PC-9 (cell line): ENCODE results near the gene ASB1. TPM values are rescaled to one million over a fixed set of nuclear protein-coding genes. Genes with fewer than 3 reads are reported as not detected.

Source experiments
- BruUV-seq: library from RNA; stranded (reverse); fragments of 400-500 nt; replicated peaks from 2 replicates; lab custom pipeline; 2021; lab: Mats Ljungman, UMichigan
- CTCF ChIA-PET: fragments of 300-600 bp; sonication (Branson Sonifier 250); formaldehyde crosslinking; loops from one replicate; lab custom pipeline; 2022; ENCODE audit warnings: antibody characterized with exemption; lab: Charles Lee
- POLR2A ChIA-PET: fragments of 300-600 bp; sonication (Branson Sonifier 250); formaldehyde crosslinking; loops from one replicate; lab custom pipeline; 2022; ENCODE audit warnings: antibody characterized with exemption; ENCODE audit not compliant: unreplicated experiment; lab: Charles Lee
- DNase-seq, 2 experiments: peaks; one replicate each; pipeline versions ENCODE4 v3.0.0 to v3.0.0-alpha.2; 2015 to 2022; ENCODE audit warnings: mixed read lengths in 1 of 2
- H2AFZ ChIP-seq: fragments of 200-600 bp; sonication (generic); 2 replicates; pipeline ENCODE4 v1.8.1; 2017; ENCODE audit warnings: antibody characterized with exemption
- H3F3A ChIP-seq: fragments of 200-600 bp; sonication (generic); 2 replicates; pipeline ENCODE4 v1.8.1; 2017; ENCODE audit warnings: antibody characterized with exemption, mild to moderate bottlenecking, low read depth; ENCODE audit not compliant: insufficient read depth
- H3K27ac ChIP-seq: fragments of 200-600 bp; sonication (generic); 2 replicates; pipeline ENCODE4 v1.6.1; 2016; ENCODE audit warnings: mixed run types
- H3K27me3 ChIP-seq: fragments of 200-600 bp; sonication (generic); 2 replicates; pipeline ENCODE4 v1.6.1; 2016; ENCODE audit warnings: low read depth, mixed run types; ENCODE audit not compliant: insufficient read depth
- H3K36me3 ChIP-seq: fragments of 200-600 bp; sonication (generic); 2 replicates; pipeline ENCODE4 v1.6.1; 2016; ENCODE audit warnings: low read depth, mixed run types
- H3K4me1 ChIP-seq: fragments of 200-600 bp; sonication (generic); replicated peaks from 2 replicates; pipeline ENCODE4 v1.6.1; 2016; ENCODE audit warnings: mixed run types; ENCODE audit not compliant: insufficient read depth
- H3K4me2 ChIP-seq: fragments of 200-600 bp; sonication (generic); 2 replicates; pipeline ENCODE4 v1.6.1; 2017; ENCODE audit warnings: mixed run types
- H3K4me3 ChIP-seq: fragments of 200-600 bp; sonication (generic); 2 replicates; pipeline ENCODE4 v1.6.1; 2016; ENCODE audit warnings: mixed run types
- H3K79me2 ChIP-seq: fragments of 200-600 bp; sonication (generic); 2 replicates; pipeline ENCODE4 v1.6.1; 2017; ENCODE audit warnings: low read depth, mixed run types
- H3K9me2 ChIP-seq: fragments of 200-600 bp; sonication (generic); 2 replicates; pipeline ENCODE4 v1.8.1; 2017; ENCODE audit warnings: mild to moderate bottlenecking; ENCODE audit not compliant: insufficient read depth
- H3K9me3 ChIP-seq: fragments of 200-600 bp; sonication (generic); 2 replicates; pipeline ENCODE4 v1.8.1; 2016; ENCODE audit warnings: low read depth; ENCODE audit not compliant: insufficient read depth
- H4K20me1 ChIP-seq: fragments of 200-600 bp; sonication (generic); 2 replicates; pipeline ENCODE4 v1.8.1; 2017; ENCODE audit not compliant: insufficient read depth
- CTCF ChIP-seq: fragments of 200-600 bp; sonication (generic); conservative IDR thresholded peaks from 2 replicates; pipeline ENCODE4 v1.6.1; 2017; ENCODE audit warnings: mixed run types, antibody characterized with exemption, mild to moderate bottlenecking, moderate library complexity
- EZH2 ChIP-seq: fragments of 200-600 bp; sonication (generic); IDR thresholded peaks from 2 replicates; pipeline ENCODE4 v1.8.0; 2017; ENCODE audit warnings: antibody characterized with exemption, low read depth
- intact Hi-C: fragments of 100-400 bp; cut with micrococcal nuclease; formaldehyde crosslinking; loops from one replicate; pipeline ENCODE4 v1.10.0; 2022; ENCODE audit not compliant: unreplicated experiment
- total RNA-seq: library from RNA; stranded (reverse); gene quantifications from 2 replicates; pipeline ENCODE4 v1.2.3, GENCODE V29; 2021

Gene ASB1
- total RNA-seq, 1 experiment from 2014 or later: 56.7 TPM

DNA sequence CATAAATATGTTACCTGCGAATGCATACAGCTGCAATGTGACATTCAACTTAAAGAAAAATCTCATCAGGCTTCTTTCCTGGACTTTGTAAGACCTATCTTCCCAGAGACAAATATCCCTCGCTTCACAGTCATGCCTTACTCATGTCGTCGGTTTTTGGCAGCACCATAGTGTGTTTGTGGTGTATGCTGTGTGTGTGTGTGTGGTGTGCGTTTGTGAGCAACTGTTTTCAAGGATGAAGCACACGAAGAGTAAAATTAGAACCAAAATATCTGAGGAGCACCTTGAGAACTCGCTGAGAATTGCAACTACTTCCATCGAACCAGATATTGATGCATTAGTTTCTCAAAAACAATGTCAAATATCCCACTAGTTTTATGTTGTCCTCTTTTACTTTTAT is 56.9 kb downstream of the ASB1 start:
- Histone ChIP-seq H3K9me2 (no peaks in the 10 kb centered on the region), H3F3A (peaks cover 15% of the 10 kb centered on the region; the same call in 1 of the 2 replicates), H4K20me1 (no peaks in the 10 kb centered on the region), H3K4me3 (no peak overlapping the region), H3K27me3 (peaks cover 22% of the 10 kb centered on the region), H3K27ac (no peak overlapping the region), H2AFZ (no peak overlapping the region), H3K9me3 (peaks cover 6% of the 10 kb centered on the region; the same call in 1 of the 2 replicates), H3K36me3 (no peaks in the 10 kb centered on the region), H3K4me1 (no peaks in the 10 kb centered on the region), H3K4me2 (no peak overlapping the region), H3K79me2 (no peaks in the 10 kb centered on the region)
- TF ChIP-seq CTCF (no peak), EZH2 (no peak)
- intact Hi-C loops: no loop called here
- CTCF ChIA-PET: no interaction called here
- POLR2A ChIA-PET: no interaction called here
- BruUV-seq: no TSS peak
- DNase-seq: no peak

DNA sequence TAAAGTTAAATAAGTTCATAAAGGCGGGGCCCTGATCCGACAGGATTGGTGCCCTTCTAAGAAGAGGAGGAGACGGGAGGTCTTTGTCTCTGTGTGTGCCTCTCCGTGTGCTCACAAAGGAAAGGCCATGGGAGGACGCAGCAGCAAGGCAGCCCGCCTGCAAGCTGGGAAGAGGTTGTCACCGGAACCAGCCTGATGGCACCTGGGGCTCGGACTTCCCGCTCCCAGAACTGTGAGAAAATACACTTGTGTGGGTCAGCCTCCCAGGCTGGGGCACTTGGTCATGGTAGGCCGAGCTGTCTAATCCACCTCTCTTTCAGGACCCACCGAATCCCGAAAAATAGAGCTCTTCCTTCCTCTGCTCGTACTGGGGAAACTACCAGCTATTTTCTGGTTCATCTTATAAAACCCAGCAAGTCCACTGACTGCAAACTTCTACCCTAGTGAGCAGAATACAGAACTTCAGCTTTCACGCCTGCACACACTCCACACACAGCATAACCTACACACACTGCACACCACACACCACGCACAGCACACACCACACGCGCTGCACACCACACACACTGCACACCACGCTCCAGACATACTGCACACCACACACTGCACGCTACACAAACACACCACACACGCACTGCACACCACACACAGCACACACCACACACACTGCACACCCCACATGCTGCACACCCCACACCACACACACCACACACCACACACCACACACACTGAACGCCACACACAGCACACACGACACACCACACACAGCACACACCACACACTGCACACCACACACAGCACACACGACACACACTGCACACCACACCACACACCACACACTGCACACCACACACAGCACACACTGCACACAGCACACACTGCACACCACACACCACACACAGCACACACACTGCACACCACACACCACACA is 58.1 kb downstream of the ASB1 start:
- intact Hi-C loops: no loop called here
- Histone ChIP-seq H3K36me3 (no peaks in the 10 kb centered on the region), H3K4me3 (no peak overlapping the region), H3K4me1 (no peaks in the 10 kb centered on the region), H4K20me1 (no peaks in the 10 kb centered on the region), H3K9me2 (no peaks in the 10 kb centered on the region), H3K27ac (no peak overlapping the region), H3F3A (peaks cover 15% of the 10 kb centered on the region; the same call in 1 of the 2 replicates), H2AFZ (no peak overlapping the region), H3K9me3 (peaks cover 6% of the 10 kb centered on the region; the same call in 1 of the 2 replicates), H3K4me2 (no peak overlapping the region), H3K27me3 (peaks cover 34% of the 10 kb centered on the region), H3K79me2 (no peaks in the 10 kb centered on the region)
- ChIA-PET CTCF (interaction anchor here (0.6 kb wide), 1 partner anchor 882 kb away, joined by 3 read pairs; no protein-coding TSS in a partner anchor), POLR2A (interaction anchor here (0.6 kb wide), 1 partner anchor 49 kb away, joined by 3 read pairs; no protein-coding TSS in a partner anchor)
- no TSS peak for BruUV-seq
- TF ChIP-seq CTCF (no peak), EZH2 (no peak)
- no peak for DNase-seq

- H3K4me1 ChIP-seq: no peaks in the 10 kb centered on the region
- no peaks in the 10 kb centered on the region for H3K9me2 ChIP-seq
- CTCF ChIA-PET: no interaction called here
- no peaks in the 10 kb centered on the region for H3K36me3 ChIP-seq
- H3K4me3 ChIP-seq: no peak overlapping the region
- intact Hi-C loops: no loop called here
- TF ChIP-seq CTCF (no peak), EZH2 (no peak)
- POLR2A ChIA-PET: no interaction called here
- H3K9me3 ChIP-seq: no peaks in the 10 kb centered on the region
- no peak overlapping the region for H2AFZ ChIP-seq
- no TSS peak for BruUV-seq
- peaks cover 49% of the 10 kb centered on the region for H3K27me3 ChIP-seq
- no peaks in the 10 kb centered on the region for H4K20me1 ChIP-seq
- peaks cover 15% of the 10 kb centered on the region; the same call in 1 of the 2 replicates for H3F3A ChIP-seq
- no peak for DNase-seq
- no peaks in the 10 kb centered on the region for H3K79me2 ChIP-seq
- H3K4me2 ChIP-seq: no peak overlapping the region
- no peak overlapping the region for H3K27ac ChIP-seq
Observed at GRCh38 chr2:238486123-238486848, 59.6 kb downstream of the ASB1 start.
